IMR-90 (cell line): ENCODE data around the gene USB1. TPM values are rescaled to one million over a fixed set of nuclear protein-coding genes. Genes with fewer than 3 reads are reported as not detected.

ENCODE experiments used
- ATAC-seq: fragments of 200-7000 bp; cut with Tn5 transposase; 2 replicates; pipeline ENCODE4 v1.9.1; 2020; ENCODE audit warnings: low read depth, mild to moderate bottlenecking, moderate library complexity
- BruUV-seq: library from RNA; stranded (reverse); fragments of 400-500 nt; replicated peaks from 2 replicates; lab custom pipeline; 2021; lab: Mats Ljungman, UMichigan
- CTCF ChIA-PET: fragments of 300-600 bp; formaldehyde crosslinking; extraction: SDS; loops from one replicate; lab custom pipeline; 2021; ENCODE audit warnings: antibody characterized with exemption; lab: Yijun Ruan, JAX
- POLR2A ChIA-PET: fragments of 300-600 bp; sonication (Branson Sonifier 250); formaldehyde crosslinking; loops from one replicate; lab custom pipeline; 2022; ENCODE audit warnings: antibody characterized with exemption; ENCODE audit not compliant: unreplicated experiment; lab: Charles Lee
- DNase-seq: peaks from one replicate; pipeline ENCODE4 v3.0.0; 2013
- H2AFZ ChIP-seq: replicated peaks from 2 replicates; pipeline ENCODE3; 2013; ENCODE audit warnings: low read length, mild to moderate bottlenecking; ENCODE audit not compliant: poor library complexity
- H2AK5ac ChIP-seq: 2 replicates; pipeline ENCODE4 v1.6.1; 2013; ENCODE audit warnings: low read depth, low read length, inconsistent platforms
- H2AK9ac ChIP-seq: replicated peaks from 2 replicates; pipeline ENCODE3; 2013; ENCODE audit warnings: mild to moderate bottlenecking, low read depth, low read length, moderate library complexity; ENCODE audit not compliant: poor library complexity
- H2BK120ac ChIP-seq: 2 replicates; pipeline ENCODE4 v1.6.1; 2013; ENCODE audit warnings: low read depth, low read length, inconsistent platforms
- H2BK15ac ChIP-seq: 3 replicates; pipeline ENCODE4 v1.6.1; 2013; ENCODE audit warnings: low read depth, low read length, inconsistent platforms
- H2BK20ac ChIP-seq: 2 replicates; pipeline ENCODE4 v1.6.1; 2013; ENCODE audit warnings: low read depth, mild to moderate bottlenecking, inconsistent platforms, low read length, moderate library complexity
- H2BK5ac ChIP-seq: 2 replicates; pipeline ENCODE4 v1.6.1; 2013; ENCODE audit warnings: mild to moderate bottlenecking, low read depth, low read length, inconsistent platforms; ENCODE audit not compliant: poor library complexity, severe bottlenecking
- H3K14ac ChIP-seq: replicated peaks from 2 replicates; pipeline ENCODE4 v1.6.1; 2013; ENCODE audit warnings: low read depth, low read length, inconsistent platforms
- H3K18ac ChIP-seq: 2 replicates; pipeline ENCODE4 v1.6.1; 2013; ENCODE audit warnings: low read depth, low read length, control low read depth
- H3K23ac ChIP-seq: 2 replicates; pipeline ENCODE4 v1.6.1; 2013; ENCODE audit warnings: low read depth, low read length, inconsistent platforms
- H3K27ac ChIP-seq: 2 replicates; pipeline ENCODE4 v1.5.1; 2013; ENCODE audit warnings: mild to moderate bottlenecking, control low read depth, low read length; ENCODE audit not compliant: insufficient read depth
- H3K27me3 ChIP-seq: 2 replicates; pipeline ENCODE4 v1.6.1; 2013; ENCODE audit warnings: low read length; ENCODE audit not compliant: control insufficient read depth, insufficient read depth
- H3K36me3 ChIP-seq: 2 replicates; pipeline ENCODE4 v1.6.1; 2013; ENCODE audit warnings: low read length, mixed read lengths; ENCODE audit not compliant: control insufficient read depth, insufficient read depth
- H3K4ac ChIP-seq: 2 replicates; pipeline ENCODE4 v1.6.1; 2013; ENCODE audit warnings: low read depth, low read length, inconsistent platforms
- H3K4me1 ChIP-seq: 2 replicates; pipeline ENCODE4 v1.6.1; 2013; ENCODE audit warnings: low read length, mixed read lengths; ENCODE audit not compliant: control insufficient read depth, insufficient read depth
- H3K4me2 ChIP-seq: 2 replicates; pipeline ENCODE4 v1.6.1; 2013; ENCODE audit warnings: low read depth, mild to moderate bottlenecking, control low read depth, low read length, moderate library complexity
- H3K4me3 ChIP-seq: 2 replicates; pipeline ENCODE4 v1.5.1; 2013; ENCODE audit warnings: low read depth, mild to moderate bottlenecking, control low read depth, low read length, moderate library complexity; ENCODE audit not compliant: insufficient read depth
- H3K56ac ChIP-seq: 2 replicates; pipeline ENCODE4 v1.6.1; 2013; ENCODE audit warnings: low read length, inconsistent platforms; ENCODE audit not compliant: insufficient read depth; ENCODE audit errors: extremely low read depth
- H3K79me1 ChIP-seq, 2 experiments: 2 replicates each; pipeline ENCODE4 v1.6.1; 2013; ENCODE audit warnings: low read length in 2 of 2, inconsistent platforms in 1 of 2, low read depth in 1 of 2
- H3K9ac ChIP-seq: 2 replicates; pipeline ENCODE4 v1.6.1; 2013; ENCODE audit warnings: low read depth, low read length, control low read depth
- H3K9me1 ChIP-seq: 2 replicates; pipeline ENCODE4 v1.6.1; 2013; ENCODE audit warnings: low read length, inconsistent platforms; ENCODE audit not compliant: insufficient read depth
- H3K9me3 ChIP-seq: 2 replicates; pipeline ENCODE4 v1.6.1; 2013; ENCODE audit warnings: low read length; ENCODE audit not compliant: control insufficient read depth, insufficient read depth
- H4K20me1 ChIP-seq: 2 replicates; pipeline ENCODE4 v1.6.1; 2013; ENCODE audit warnings: low read length, inconsistent platforms; ENCODE audit not compliant: insufficient read depth
- H4K5ac ChIP-seq: 2 replicates; pipeline ENCODE4 v1.6.1; 2013; ENCODE audit warnings: mild to moderate bottlenecking, low read depth, low read length, control low read depth
- H4K8ac ChIP-seq, 2 experiments: 2 replicates each; pipeline ENCODE4 v1.6.1; 2013; ENCODE audit warnings: low read depth in 2 of 2, low read length in 2 of 2, control low read depth in 1 of 2, inconsistent platforms in 1 of 2
- H4K91ac ChIP-seq: 2 replicates; pipeline ENCODE4 v1.6.1; 2013; ENCODE audit warnings: low read depth, low read length, inconsistent platforms; ENCODE audit not compliant: insufficient read depth
- CEBPB ChIP-seq: IDR thresholded peaks from 2 replicates; pipeline ENCODE4 v1.6.1; 2012; ENCODE audit warnings: low read depth, low read length, improper control_type of control experiment
- RCOR1 ChIP-seq: IDR thresholded peaks from 2 replicates; pipeline ENCODE4 v1.6.1; 2012; ENCODE audit warnings: mild to moderate bottlenecking, low read length, improper control_type of control experiment; ENCODE audit not compliant: insufficient replicate concordance
- WGBS, 2 experiments: methylation state at CpG; one replicate each; pipeline versions ENCODE4 v1.1.5 to v1.1.7; 2013; ENCODE audit warnings: missing lambda C conversion rate in 2 of 2; ENCODE audit not compliant: insufficient read length in 1 of 2; ENCODE audit errors: extremely low coverage in 2 of 2; 5-methylcytosine and 5-hydroxymethylcytosine counted together
- dilution Hi-C: fragments of 300-500 bp; cut with HindIII; formaldehyde crosslinking; loops from one replicate; pipeline ENCODE4 v1.14.3; 2018; ENCODE audit warnings: low sequenced_read_pairs; ENCODE audit not compliant: unreplicated experiment
- in situ Hi-C: fragments of 300-500 bp; cut with MboI; formaldehyde crosslinking; loops from 3 replicates; pipeline ENCODE4 v1.14.3; 2019; ENCODE audit warnings: low sequenced_read_pairs, inconsistent platforms, mixed read lengths
- intact Hi-C: fragments of 100-400 bp; cut with micrococcal nuclease; formaldehyde crosslinking; loops from 2 replicates; pipeline ENCODE4 v1.10.0; 2022
- polyA plus RNA-seq, 3 experiments: library from polyadenylated mRNA; depleted of rRNA; stranded (reverse); fragments of >200 nt; gene quantifications; 2 replicates each; pipeline ENCODE4 v1.2.3, GENCODE V29; 2012; ENCODE audit warnings: low replicate concordance in 1 of 3
- total RNA-seq: library from RNA; depleted of rRNA; stranded (reverse); fragments of >200 nt; gene quantifications from 2 replicates; pipeline ENCODE4 v1.2.3, GENCODE V29; 2012

Gene USB1
- total and polyA plus RNA-seq, 2 of the 4 experiments (the other 2 are of a cell fraction): 45.9 to 94.9 TPM

GRCh38 chr16:58037365-58038057, 36.3 kb downstream of the USB1 start:
- POLR2A ChIA-PET: no interaction called here
- no peak overlapping the region for H2AK9ac ChIP-seq
- H3K79me1 ChIP-seq: no peaks in the 10 kb centered on the region
- 80% methylated on average over 2 of the region's 16 CpGs; no CpG with 5 or more reads in 1 of the 2 experiments for WGBS, 2 experiments
- dilution Hi-C loops (no loop called here), intact Hi-C loops (no loop called here), in situ Hi-C loops (no loop called here)
- BruUV-seq: no TSS peak
- H2BK5ac ChIP-seq: no peak overlapping the region
- H3K56ac ChIP-seq: no peak overlapping the region
- H3K4me2 ChIP-seq: no peak overlapping the region
- CTCF ChIA-PET: no interaction called here
- H3K36me3 ChIP-seq: no peaks in the 10 kb centered on the region
- no peaks in the 10 kb centered on the region for H4K20me1 ChIP-seq
- no peaks in the 10 kb centered on the region for H3K9me3 ChIP-seq
- no peak overlapping the region for H3K18ac ChIP-seq
- H3K23ac ChIP-seq: no peak overlapping the region
- no peak overlapping the region for H4K91ac ChIP-seq
- no peak overlapping the region for H2BK15ac ChIP-seq
- no peak overlapping the region for H3K4ac ChIP-seq
- peaks cover 13% of the 10 kb centered on the region for H3K27me3 ChIP-seq
- no peak overlapping the region for H3K14ac ChIP-seq
- no peak overlapping the region for H2BK20ac ChIP-seq
- no peak overlapping the region for H4K8ac ChIP-seq
- no peak overlapping the region for H2BK120ac ChIP-seq
- no peak for DNase-seq
- H3K27ac ChIP-seq: no peak overlapping the region
- H3K4me1 ChIP-seq: no peaks in the 10 kb centered on the region
- no peak overlapping the region for H2AK5ac ChIP-seq
- no peak overlapping the region for H3K9ac ChIP-seq
- no peak overlapping the region for H3K4me3 ChIP-seq
- H4K5ac ChIP-seq: no peak overlapping the region
- no peaks in the 10 kb centered on the region; the same call in 1 of the 2 replicates for H3K9me1 ChIP-seq
- ATAC-seq: no peak
- TF ChIP-seq CEBPB (no peak), RCOR1 (no peak)
- H2AFZ ChIP-seq: no peak overlapping the region
